GM19468 (cell line): ENCODE results near the gene EDN2.

Source experiments
- ATAC-seq: cut with Tn5 transposase; IDR thresholded peaks from one replicate; pipeline ENCODE4 v1.9.1; 2021; ENCODE audit warnings: mild to moderate bottlenecking, moderate library complexity, moderate number of reproducible peaks; ENCODE audit not compliant: unreplicated experiment; ENCODE audit errors: extremely low read depth

The EDN2 gene

GRCh38 chr1:41500378-41500777 lies 15.9 kb upstream of the EDN2 start:
- ATAC-seq = no peak

- no peak for ATAC-seq
Measured at GRCh38 chr1:41499591-41499990, 15.1 kb upstream of the EDN2 start.

- no peak for ATAC-seq
Measured at GRCh38 chr1:41498804-41499203, 14.3 kb upstream of the EDN2 start.

- ATAC-seq = no peak
Measured at GRCh38 chr1:41498391-41498790, 13.9 kb upstream of the EDN2 start.

- no peak for ATAC-seq
Measured at GRCh38 chr1:41497461-41498030, 13.1 kb upstream of the EDN2 start.

GRCh38 chr1:41497056-41497440 lies 12.6 kb upstream of the EDN2 start:
- ATAC-seq = no peak

- no peak for ATAC-seq
Measured at GRCh38 chr1:41496080-41497055, 11.9 kb upstream of the EDN2 start.

- ATAC-seq = no peak
Measured at GRCh38 chr1:41495210-41495948, 10.9 kb upstream of the EDN2 start.

- ATAC-seq = no peak
Measured at GRCh38 chr1:41494351-41495209, 10.1 kb upstream of the EDN2 start.

GRCh38 chr1:41493626-41494350 lies 9.3 kb upstream of the EDN2 start:
- no peak for ATAC-seq

- no peak for ATAC-seq
Measured at GRCh38 chr1:41493117-41493536, 8.6 kb upstream of the EDN2 start.

GRCh38 chr1:41492341-41492848 lies 7.9 kb upstream of the EDN2 start:
- no peak for ATAC-seq

- no peak for ATAC-seq
Measured at GRCh38 chr1:41490911-41491310, 6.4 kb upstream of the EDN2 start.

GRCh38 chr1:41489561-41489960 lies 5.1 kb upstream of the EDN2 start:
- ATAC-seq = no peak

GRCh38 chr1:41488040-41488951 lies 3.8 kb upstream of the EDN2 start:
- ATAC-seq = no peak

GRCh38 chr1:41487126-41488039 lies 2.9 kb upstream of the EDN2 start:
- ATAC-seq = no peak
